NCI-H748 treated with DMSO at 0.1 percent for 48 hours (cell line): ENCODE measurements around the gene BRSK2.

Source experiments
- DNase-seq: peaks from one replicate; lab custom pipeline; 2025; lab: John Stamatoyannopoulos, UW

Gene BRSK2

DNA sequence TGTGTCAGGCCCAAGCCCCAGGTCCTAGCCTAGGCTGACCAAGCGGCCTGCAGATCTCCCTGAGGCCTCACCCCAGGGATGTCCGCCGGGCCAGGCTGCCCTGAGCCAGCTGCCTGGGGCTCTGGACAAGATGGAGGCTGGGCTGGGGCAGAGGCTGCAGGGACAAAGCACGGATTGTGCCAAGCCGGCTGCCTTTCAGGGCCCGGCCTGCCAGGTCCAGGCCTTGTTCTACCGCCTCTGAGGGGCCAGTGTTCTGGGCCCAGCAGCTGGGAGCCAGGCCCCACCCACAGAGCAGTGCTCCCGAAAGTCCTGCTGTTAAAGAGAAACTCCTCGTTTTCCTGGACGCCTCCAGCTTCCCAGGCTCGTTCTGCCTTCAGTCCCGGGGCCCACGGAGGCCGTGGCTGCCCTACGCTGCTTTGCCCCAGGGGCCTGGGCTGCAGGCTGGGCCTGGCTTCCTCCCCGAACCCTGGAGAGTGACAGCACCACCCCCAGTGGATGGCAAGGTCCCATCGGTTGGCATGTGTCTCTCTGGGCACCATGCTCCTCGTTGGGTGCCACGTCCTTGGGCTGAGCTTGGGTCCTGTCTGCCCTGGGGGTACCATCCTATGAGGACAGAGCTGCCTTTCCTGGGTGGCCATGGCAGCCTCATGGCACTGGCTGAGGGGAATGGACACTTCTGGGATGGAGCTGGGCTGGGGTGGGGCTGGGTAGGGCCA, 7.6 kb downstream of the BRSK2 start:
- DNase-seq = no peak

DNA sequence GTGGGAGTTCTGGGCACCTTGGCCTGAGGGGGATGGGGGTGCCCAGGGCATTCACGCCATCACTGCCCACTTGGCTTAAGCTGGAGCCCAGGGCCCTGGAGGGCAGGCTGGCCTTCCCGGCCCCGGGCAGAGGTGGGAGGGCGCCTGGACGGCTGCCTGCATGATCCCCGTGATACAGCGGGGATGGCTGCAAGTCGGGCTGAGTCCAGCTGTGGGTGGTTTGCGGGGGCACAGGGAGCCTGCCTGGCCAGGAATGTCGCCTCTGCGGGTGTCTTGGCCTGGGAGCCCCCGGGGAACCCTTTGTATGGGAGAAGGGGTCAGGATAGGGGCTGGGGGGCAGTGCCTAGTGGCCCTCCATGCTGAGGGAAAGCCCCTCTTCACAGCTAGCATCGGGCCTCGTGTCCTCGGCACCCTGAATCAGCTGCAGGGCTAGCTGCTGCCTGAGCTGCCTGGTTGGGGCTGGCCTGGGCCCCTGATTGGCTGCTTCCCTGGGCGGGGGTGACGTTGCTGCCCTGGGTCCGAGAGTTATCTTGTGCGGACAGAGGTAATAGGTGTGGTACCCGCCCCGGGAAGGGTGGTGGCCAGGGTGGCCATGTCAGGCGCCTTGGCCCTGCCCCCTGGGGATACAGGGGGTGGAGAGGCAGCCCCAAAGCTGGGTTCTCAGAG, 8.3 kb downstream of the BRSK2 start:
- no peak for DNase-seq

DNA sequence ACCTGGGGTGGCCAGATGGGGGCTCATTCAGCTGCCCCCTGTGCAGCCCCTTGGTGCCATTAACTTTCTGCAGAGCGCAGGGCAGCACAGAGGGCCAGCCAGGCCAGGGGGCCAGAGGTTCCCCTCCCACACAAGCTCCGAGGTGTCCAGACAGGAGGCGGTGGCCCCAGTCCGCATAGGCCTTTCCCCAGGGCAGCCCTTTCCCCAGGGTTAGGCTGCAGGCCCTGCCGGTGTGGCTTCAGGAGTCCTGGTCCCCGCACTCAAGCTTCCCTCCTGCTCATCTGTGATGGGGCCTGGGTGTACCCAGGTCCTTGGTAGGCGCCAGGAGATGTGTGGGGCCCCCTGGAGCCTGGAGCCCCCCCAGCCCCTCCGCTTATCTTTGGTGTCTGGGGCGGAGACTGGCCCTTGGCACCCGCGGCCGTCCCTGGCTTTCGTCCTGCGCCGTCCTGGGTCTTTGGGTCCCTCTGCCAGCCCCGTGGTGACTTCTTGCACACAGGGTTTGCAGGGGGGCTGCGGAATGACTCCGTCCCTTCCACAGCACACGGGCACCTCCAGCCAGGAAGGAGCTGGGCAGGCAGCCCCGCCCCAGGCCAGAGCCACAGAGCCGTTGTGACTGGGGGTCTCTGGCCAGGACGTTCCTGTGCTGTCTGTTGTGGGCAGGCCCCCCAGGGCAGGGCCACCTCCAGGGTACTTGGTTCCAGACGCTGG, 8.9 kb downstream of the BRSK2 start:
- no peak for DNase-seq

DNA sequence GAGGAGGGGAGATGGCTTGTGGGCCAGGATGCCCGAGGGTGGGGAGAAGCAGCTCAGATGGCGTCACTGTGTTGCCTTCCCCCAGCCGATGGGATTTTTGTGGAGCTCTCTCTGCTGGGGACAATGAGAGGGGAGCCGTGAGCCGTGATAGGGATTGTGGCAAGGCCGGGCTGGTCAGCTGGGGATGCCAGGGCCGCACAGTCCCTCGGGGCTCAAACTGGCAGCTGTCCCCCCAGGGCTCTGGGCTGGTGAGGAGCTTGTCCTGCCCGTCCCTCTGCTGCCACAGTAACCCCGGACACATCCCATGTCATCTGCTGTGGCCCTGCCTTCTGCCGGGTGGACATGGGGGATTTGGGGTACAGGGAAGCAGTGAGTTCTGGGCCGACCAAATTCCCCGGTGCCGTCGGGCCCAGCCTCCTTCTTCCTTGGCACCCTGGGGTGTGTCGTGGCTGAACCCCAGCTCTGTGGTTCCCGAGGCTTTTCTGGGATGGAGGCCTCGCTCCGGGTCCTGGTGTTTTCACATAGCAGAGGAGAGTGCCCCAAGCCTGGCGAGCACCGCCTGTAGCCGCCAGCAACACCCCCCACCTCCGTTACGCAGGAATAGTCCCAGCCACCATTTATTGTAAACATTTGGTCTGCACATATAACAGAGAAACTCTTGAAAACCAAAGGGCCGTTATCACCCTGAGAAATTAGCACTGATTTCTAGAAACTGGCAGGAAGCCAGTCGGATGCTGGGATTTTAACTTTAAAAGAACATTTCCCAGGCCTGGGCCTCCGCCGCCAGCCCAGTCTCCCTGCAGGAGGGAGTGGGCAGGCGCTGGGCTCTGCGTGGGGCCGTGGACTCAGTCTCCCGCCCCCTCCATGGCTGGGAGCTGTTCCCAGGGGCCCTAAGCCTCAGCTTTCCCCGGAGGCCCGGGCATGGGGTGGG, 9.9 kb downstream of the BRSK2 start:
- no peak for DNase-seq

DNA sequence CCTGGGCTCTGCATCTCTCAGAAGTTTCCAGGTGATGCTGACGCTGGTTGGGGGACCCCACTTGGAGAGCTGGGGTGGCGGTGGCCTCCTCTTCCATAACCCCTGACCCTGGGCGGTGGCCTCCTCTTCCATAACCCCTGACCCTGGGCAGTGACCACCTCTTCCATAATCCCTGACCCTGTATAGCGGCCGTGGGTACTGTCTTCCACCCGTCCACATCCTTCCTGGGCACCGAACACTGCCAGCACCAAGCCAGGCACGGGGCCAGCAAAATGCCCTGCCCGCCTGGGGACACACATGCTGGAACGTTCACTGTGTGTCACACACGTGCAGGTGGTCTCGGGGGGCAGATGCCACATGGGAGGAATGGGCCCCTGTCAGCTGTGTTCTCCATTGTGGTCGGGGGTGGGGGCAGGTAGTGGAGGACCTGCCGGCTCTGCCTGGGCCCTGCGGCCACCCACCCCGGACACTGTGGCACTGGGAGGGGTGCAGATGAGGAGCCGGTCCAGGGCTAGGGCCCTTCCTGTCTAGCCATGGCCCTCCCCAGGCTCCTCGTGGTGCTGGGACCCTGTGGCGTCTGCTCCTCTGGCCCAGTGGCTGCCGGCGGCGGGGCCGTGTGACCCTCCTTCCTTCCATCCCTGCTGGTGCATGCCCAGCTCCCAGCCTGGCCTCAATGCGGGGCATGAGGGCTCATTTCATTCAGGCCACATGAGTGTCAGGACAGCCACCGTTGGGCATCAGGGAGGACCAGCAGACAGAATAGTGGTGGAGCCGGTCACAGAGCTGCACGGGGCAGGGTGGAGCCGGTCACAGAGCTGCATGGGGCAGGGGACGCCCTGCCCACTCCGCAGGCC, 10.8 kb downstream of the BRSK2 start:
- no peak for DNase-seq

DNA sequence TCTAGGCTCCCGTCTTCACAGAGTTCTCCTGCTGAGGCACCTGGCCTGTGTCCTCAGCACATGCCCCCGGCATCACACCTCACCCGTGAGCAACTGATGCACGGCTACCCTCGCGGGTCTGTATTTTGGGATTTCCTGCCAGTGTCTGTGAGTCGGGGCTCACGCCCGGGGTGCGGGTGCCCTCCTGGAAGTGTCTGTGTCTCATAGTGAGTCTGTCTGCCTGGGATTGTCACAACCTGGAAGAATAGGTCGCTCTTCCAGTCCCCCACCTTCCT, 11.4 kb downstream of the BRSK2 start:
- no peak for DNase-seq

DNA sequence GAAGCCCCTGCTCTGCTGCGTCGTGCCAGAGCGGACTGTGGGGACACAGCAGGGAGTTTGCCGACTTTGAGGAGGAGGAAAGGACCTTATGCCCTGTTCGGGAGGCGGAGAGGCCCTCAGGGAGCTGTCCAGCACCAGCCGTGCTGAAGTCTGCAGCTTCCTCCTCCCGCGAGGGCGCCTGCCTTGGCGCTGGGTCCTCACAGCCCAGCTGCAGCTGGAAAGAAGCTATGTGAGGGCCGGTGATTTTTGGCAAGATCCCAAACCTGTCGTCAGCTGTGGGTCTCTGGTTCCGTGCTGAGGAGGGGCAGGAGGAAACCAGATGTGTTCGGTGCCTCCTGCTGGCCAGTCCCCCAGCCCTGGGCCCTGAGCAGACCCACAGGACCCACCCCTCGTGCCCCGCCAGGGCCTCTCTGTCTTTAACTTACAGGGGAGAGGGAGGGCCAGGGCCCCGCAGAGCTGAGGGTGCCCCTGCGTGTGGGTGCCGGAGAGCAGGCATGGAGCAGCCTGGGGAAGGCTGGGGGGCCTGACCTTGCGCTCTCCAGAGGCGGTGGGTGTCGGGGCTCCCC, 12.0 kb downstream of the BRSK2 start:
- no peak for DNase-seq

DNA sequence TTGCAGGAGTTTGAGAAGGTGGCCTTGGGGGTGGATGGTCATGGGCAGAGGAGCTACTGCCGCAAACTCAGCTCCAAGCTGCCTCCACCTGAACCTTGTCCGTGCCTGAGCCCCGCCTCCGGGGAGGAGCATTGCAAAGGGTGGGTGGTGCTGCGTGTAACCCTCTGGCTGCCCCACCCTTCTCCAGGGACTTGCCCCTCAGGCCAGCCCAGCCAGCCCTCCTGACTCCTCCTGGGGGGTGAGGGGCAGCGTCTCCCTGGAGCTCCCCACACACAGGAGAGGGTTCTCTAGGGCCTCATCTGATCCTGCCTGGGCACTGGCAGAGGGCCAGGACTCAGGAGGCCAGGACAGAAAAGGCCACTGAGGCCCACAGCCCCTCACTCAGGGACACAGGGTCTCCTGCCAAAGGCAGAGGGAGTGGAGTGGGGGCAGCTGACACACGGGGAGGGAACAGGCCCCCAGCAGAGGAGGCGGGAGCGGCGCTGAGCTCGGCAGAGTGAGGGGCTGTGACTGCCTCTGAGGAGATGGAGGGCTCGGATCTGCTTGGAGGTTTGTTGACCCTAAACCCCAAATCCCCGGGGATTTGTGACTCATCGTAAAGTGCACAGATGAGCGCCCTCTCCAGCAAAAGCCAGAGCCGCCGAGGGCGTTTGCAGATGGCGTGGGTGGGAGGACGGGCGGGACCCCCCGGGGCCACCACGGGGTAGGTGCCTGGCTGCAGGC, 12.8 kb downstream of the BRSK2 start:
- no peak for DNase-seq

DNA sequence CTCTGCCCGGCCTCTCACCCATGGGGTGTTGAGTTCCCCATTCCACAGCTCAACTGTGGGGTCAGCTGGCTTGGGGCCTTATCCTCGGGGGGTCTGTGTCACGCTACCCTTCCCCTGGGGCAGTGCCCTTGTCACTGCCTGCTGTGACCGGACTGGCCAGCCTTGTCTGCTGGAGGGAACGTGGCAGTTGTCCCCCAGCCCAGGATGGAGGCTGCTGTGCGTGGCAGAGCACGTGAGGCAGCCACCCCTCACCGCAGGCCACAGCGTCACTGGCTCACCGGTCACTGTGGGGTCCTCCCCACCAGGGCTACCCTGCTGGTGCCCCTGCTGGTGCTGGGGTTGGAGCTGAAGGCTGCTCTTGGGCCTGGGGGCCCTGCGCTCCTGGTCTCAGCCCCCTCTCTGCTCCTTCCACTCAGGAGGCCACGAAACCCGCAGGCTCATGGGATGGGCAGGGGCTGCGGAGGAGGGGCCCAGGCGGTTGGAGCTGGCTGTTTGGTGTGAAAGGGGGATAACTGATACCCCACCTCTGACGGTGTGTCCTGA, 13.4 kb downstream of the BRSK2 start:
- no peak for DNase-seq

DNA sequence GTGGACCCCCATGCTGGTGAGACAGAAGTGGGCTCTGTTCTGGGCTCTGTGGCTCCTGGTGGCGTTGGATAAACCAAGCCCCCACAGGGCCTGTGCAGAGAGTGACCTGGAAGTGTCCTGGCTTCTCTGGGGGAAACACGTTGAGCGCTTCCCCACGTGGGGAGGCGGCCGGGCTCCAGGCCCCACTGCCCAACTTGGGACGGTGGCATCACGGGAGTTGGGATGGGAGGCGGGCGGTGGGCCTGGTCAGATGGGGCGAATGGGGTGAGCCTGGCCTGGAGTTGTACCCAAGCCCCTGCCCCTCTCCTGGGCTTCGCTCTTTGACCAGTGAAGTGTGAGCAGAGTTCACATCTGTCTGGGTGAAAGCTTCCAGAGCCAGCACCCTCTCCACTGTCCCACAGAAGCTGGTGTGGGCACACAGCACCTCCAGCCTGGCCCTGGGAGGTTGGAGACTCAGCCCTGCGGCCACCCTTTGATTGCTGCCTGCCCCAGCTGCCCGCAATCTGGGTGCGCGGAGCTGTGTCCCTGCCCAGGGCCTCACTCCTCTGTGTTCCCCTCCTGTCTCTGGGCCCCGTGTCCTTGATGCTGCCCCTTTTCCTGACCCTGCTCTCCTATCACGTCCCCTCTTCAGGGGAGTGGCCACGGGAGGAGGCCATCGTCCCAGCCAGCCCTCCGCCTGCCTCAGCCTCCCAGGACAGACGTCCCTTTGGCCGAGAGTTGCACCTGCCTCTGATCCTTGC, 14.2 kb downstream of the BRSK2 start:
- no peak for DNase-seq

DNA sequence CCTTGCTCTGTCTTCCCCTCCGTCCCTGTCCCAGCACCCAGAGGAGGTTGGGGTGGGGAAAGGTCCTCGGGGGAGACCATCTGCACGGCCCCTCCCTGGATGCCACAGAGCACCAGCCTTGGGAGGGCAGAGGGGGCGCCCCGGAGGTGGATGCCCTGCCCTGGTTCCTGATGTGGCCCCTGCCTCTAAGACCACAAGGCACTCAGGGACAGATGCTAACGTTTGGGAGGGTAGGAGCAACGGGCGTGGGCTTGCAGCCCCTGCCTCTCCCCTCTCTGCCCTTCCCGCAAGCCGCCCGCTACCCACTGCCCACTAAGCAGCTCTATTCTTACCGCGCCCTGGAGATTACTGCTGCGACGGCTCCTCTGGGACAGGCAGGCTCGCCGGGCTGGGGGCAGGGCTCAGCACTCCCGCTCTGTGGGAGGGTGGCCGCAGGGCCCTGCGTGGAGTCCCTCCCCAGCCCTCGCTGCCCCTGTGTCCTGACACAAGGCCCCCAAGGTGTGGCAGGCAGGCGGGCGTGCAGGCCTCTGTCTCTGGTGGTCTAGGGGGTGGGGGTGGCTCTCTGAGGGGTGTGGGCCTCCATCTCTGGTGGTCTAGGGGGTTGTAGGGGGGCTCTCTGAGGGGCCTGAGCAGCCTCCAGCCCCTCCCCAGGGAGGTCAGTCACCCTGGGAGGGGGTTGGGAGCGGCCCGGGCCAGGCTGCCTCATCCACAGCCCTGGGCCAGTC, 14.9 kb downstream of the BRSK2 start:
- no peak for DNase-seq

DNA sequence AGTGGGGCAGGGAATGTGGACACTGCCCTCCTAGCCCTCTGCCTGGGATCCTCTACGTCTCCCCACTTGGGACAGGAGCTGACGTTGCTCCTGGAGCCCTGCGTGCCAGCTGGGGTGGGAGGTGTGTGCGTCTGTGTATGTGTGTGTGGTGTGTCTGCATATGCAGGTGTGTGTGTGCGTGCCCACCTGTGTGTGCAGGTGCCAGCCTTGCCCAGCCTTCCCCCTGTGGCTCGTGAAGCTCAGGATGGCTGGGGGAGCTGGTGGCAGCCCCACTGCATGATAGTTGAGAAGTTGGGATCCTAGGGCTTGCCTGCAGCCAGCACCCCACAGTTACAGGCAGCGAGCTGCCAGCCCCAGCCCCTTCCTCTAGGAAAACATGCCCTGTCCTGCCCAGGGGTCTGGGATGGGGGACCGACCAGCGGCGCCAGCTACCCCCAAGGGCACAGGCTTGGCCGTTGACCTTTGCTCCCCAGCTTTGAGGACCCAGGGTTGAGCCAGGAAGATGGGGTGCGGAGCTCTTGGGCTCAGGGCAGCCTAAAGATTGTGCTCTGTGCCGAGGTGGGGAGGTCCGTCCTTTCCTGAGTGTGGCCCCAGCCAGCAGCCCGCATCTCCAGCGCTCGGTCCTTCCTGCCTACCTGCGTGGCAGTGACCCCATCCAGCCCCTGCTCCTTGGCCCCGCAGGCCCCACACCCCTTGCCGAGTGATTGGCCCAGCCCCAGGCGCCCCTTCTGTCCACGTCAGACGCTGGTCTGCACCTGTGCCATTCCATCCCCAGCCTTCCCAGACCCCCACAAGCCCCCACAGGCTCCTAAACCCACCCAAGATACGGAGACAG, 15.7 kb downstream of the BRSK2 start:
- no peak for DNase-seq

DNA sequence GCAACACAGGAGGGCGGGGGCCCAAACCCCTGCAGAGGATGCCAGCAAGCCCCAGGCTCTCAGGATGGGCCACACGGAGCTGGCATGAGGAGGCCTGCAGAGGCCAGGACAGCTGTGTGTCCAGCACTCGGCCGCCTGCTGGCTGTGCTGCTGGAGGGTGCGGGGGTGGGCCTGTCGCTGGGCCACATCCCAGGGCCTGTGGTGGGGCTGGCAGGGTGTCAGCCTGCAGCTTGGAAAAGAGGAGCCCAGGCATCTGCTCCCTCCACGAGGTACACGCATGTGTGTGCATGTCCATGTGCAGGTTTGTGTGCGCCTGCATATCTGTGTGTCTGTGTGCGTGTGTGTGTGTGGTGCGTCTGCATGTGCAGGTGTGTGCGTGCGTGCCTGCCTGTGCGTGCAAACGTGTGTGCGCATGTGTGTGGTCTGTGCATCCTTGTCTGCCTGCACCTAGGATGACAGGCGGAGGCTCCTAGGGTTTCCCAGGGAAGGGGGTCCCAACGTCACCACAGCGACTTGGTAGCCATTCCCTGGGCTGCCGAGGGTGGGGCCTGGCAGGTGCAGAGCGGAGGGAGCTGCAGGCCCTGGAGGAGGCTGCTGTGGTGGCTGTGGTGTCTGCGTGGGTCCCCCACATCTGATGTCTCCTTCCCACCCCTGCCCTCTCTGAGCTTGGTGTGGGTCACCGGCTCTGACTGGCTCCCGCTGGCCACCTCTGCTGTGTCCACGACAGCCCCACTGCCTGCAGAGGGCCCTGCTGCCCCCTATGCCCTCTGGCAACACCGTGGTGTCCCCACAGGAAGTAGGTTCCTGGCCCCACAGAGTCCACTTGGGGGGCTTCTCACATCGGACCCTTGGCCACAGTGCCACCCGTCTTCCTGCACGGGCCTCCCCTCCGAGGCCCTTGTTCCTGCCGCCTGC, 17.1 kb downstream of the BRSK2 start:
- DNase-seq = no peak

DNA sequence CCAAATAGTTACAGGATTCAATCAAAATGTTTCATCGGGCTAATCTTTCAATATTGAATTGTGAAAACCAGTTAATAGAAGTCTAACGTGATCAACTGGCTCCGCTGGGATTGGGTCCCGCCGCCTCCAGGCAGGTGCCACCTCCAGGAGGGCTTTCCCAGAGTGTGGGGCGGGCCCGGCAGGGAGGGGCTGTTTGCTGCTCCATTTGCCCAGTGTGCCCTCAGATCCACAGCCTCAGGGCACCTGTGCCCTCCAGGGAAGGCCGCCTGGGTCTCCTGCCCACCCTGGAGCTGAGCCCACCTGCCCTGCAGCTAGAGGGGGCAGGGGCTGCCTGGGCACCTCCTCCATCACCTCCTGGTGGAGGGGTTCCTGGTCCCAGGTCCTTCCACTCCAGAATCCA, 17.9 kb downstream of the BRSK2 start:
- no peak for DNase-seq

DNA sequence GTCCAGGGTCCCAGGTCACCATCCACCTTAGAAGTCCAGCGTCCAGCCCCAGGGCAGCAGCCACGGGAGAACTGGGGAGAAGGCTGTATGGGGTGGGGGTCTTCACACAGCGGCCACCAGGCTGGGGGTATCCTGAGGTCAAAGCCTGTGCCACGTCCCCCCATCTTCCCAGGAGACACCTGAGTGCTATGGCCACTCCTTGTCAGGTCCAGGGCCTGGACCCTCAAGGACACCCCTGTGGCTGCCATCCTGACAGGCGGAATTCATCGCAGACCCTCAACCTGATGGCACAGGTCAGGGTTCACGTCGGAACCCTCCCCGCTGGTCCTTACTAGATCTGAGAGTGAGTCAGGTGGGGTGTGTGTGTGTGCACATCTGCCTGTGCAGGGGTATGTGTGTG, 18.6 kb downstream of the BRSK2 start:
- no peak for DNase-seq

DNA sequence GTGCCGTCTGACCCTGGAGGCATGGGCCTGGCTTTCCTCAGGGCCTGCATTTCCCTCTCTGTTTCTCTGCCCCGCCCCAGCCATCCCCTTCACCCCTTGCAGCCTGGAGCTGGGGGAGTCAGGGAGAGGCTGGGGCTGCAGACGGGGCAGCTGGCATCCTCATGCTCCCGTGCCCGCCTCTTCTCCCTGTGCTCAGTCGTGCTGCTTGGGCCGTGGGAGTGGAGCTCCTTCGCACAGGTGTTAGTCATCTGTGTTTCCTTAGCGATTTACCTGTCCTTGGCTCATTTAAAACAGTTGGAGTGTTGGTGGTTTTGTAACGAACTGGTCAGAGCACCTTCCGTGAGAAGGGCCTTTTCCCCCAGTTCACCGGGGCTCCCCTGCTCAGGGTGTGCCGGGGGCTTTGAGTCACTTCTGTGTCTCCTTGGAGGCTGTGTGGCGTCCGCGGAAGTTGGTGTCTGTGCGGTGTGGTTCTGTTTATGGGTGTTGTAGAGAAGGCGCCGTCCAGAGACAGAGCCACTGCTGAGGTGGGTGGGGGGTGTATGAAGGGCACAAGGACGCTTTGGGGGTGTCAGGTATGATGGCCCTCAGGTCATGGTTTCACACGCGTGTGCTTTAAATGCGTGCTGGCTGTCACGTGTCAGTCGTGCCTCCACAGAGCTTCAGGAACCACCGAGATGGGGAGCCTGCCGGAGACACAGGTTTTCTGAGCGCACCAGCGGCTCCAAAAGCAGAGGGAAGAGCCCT, 19.5 kb downstream of the BRSK2 start:
- no peak for DNase-seq
